ENCODE measurements around the gene TNN.
A peak's percentile ranks its signal among the peaks of the same experiment; 100 is the strongest.

TNN gene

GRCh38 chr1:175147569-175147968, 79.9 kb downstream of the TNN start:
- no peak for DNase-seq (ENCODE audit: low read depth in 3 of 3)

- no peak for DNase-seq (ENCODE audit: low read depth in 3 of 3)
These were observed 80.4 kb downstream of the TNN start for GRCh38 chr1:175148068-175148467.

GRCh38 chr1:175150596-175151319, 83.1 kb downstream of the TNN start:
- DNase-seq (ENCODE audit: low read depth in 3 of 3), result no peak

- peak; percentile 50 to 56 (median 54) for DNase-seq (ENCODE audit: low read depth in 3 of 3)
These were observed 84.5 kb downstream of the TNN start for GRCh38 chr1:175152006-175152652.

GRCh38 chr1:175154629-175155472, 87.2 kb downstream of the TNN start:
- peak; percentile 53 to 55 (median 54) for DNase-seq (ENCODE audit: low read depth in 3 of 3)

GRCh38 chr1:175155473-175155856, 87.8 kb downstream of the TNN start:
- no peak for DNase-seq (ENCODE audit: low read depth in 3 of 3)

- no peak for DNase-seq (ENCODE audit: low read depth in 3 of 3)
These were observed 88.3 kb downstream of the TNN start for GRCh38 chr1:175155936-175156335.

GRCh38 chr1:175157200-175157599, 89.6 kb downstream of the TNN start:
- no peak for DNase-seq (ENCODE audit: low read depth in 3 of 3)

- DNase-seq (ENCODE audit: low read depth in 3 of 3), result no peak
These were observed 90.5 kb downstream of the TNN start for GRCh38 chr1:175158170-175158591.

GRCh38 chr1:175162955-175163354, 95.3 kb downstream of the TNN start:
- no peak for DNase-seq (ENCODE audit: low read depth in 3 of 3)

- no peak for DNase-seq (ENCODE audit: low read depth in 3 of 3)
These were observed 96.1 kb downstream of the TNN start for GRCh38 chr1:175163702-175164101.

- no peak for DNase-seq (ENCODE audit: low read depth in 3 of 3)
These were observed 97.1 kb downstream of the TNN start for GRCh38 chr1:175164751-175165150.

- no peak for DNase-seq (ENCODE audit: low read depth in 3 of 3)
These were observed 99.1 kb downstream of the TNN start for GRCh38 chr1:175166746-175167145.

- no peak for DNase-seq (ENCODE audit: low read depth in 3 of 3)
These were observed 100.2 kb downstream of the TNN start for GRCh38 chr1:175167861-175168260.

- DNase-seq (ENCODE audit: low read depth in 3 of 3), result no peak
These were observed 101.1 kb downstream of the TNN start for GRCh38 chr1:175168782-175169181.

GRCh38 chr1:175169286-175170018, 101.8 kb downstream of the TNN start:
- DNase-seq (ENCODE audit: low read depth in 3 of 3), result no peak

- no peak for DNase-seq (ENCODE audit: low read depth in 3 of 3)
These were observed 103.6 kb downstream of the TNN start for GRCh38 chr1:175171036-175171913.

GRCh38 chr1:175172503-175172902, 104.9 kb downstream of the TNN start:
- DNase-seq (ENCODE audit: low read depth in 3 of 3), result no peak

GRCh38 chr1:175173531-175173930, 105.9 kb downstream of the TNN start:
- DNase-seq (ENCODE audit: low read depth in 3 of 3), result no peak

GRCh38 chr1:175174309-175175102, 106.9 kb downstream of the TNN start:
- no peak for DNase-seq (ENCODE audit: low read depth in 3 of 3)
